ENCODE results near the gene RGS3.

The RGS3 gene

GRCh38 chr9:113468716-113469448, 5.4 kb downstream of the RGS3 start:
- DNase-seq = no peak
- peaks cover 19% of the 10 kb centered on the region for H3K9me3 Mint-ChIP-seq
- peaks cover 24% of the 10 kb centered on the region for H3K27me3 Mint-ChIP-seq (ENCODE audit: low read depth, poor library complexity)
- H3K27ac Mint-ChIP-seq = no peak overlapping the region
- H3K4me1 Mint-ChIP-seq = peaks cover 24% of the 10 kb centered on the region
- TF ChIP-seq CTCF (IDR thresholded peaks at IDR 0.05) = no peak
- peaks cover 10% of the 10 kb centered on the region for H3K36me3 Mint-ChIP-seq (ENCODE audit: low read depth)
- no peak overlapping the region for H3K4me3 Mint-ChIP-seq

GRCh38 chr9:113471143-113471542, 7.6 kb downstream of the RGS3 start:
- peaks cover 10% of the 10 kb centered on the region for H3K36me3 Mint-ChIP-seq (ENCODE audit: low read depth)
- TF ChIP-seq CTCF (IDR thresholded peaks at IDR 0.05) = no peak
- H3K9me3 Mint-ChIP-seq = peaks cover 19% of the 10 kb centered on the region
- H3K4me3 Mint-ChIP-seq = no peak overlapping the region
- DNase-seq = no peak
- peaks cover 3% of the 10 kb centered on the region for H3K4me1 Mint-ChIP-seq
- H3K27me3 Mint-ChIP-seq (ENCODE audit: low read depth, poor library complexity) = peaks cover 17% of the 10 kb centered on the region
- H3K27ac Mint-ChIP-seq = no peak overlapping the region

- DNase-seq = no peak
- TF ChIP-seq CTCF (IDR thresholded peaks at IDR 0.05) = no peak
- H3K36me3 Mint-ChIP-seq (ENCODE audit: low read depth) = peaks cover 10% of the 10 kb centered on the region
- H3K9me3 Mint-ChIP-seq = peaks cover 19% of the 10 kb centered on the region
- H3K4me3 Mint-ChIP-seq = no peak overlapping the region
- no peak overlapping the region for H3K27ac Mint-ChIP-seq
- H3K4me1 Mint-ChIP-seq = peaks cover 3% of the 10 kb centered on the region
- peaks cover 13% of the 10 kb centered on the region for H3K27me3 Mint-ChIP-seq (ENCODE audit: low read depth, poor library complexity)
Observed at GRCh38 chr9:113471566-113471965, 8.0 kb downstream of the RGS3 start.

- no peak overlapping the region for H3K27ac Mint-ChIP-seq
- peaks cover 3% of the 10 kb centered on the region for H3K4me1 Mint-ChIP-seq
- H3K36me3 Mint-ChIP-seq (ENCODE audit: low read depth) = peaks cover 10% of the 10 kb centered on the region
- H3K27me3 Mint-ChIP-seq (ENCODE audit: low read depth, poor library complexity) = peaks cover 18% of the 10 kb centered on the region
- no peak overlapping the region for H3K4me3 Mint-ChIP-seq
- peaks cover 13% of the 10 kb centered on the region for H3K9me3 Mint-ChIP-seq
- DNase-seq = no peak
- no peak for TF ChIP-seq CTCF (IDR thresholded peaks at IDR 0.05)
Observed at GRCh38 chr9:113472199-113472598, 8.7 kb downstream of the RGS3 start.

GRCh38 chr9:113474360-113475028, 11.0 kb downstream of the RGS3 start:
- DNase-seq = no peak
- Mint-ChIP-seq H3K4me1 (peaks cover 3% of the 10 kb centered on the region), H3K36me3 (ENCODE audit: low read depth) (peaks cover 10% of the 10 kb centered on the region), H3K4me3 (no peak overlapping the region), H3K27ac (no peak overlapping the region), H3K27me3 (ENCODE audit: low read depth, poor library complexity) (peaks cover 30% of the 10 kb centered on the region), H3K9me3 (peaks cover 10% of the 10 kb centered on the region)
- no peak for TF ChIP-seq CTCF (IDR thresholded peaks at IDR 0.05)
